ENCODE data around the gene ZSCAN4.

ZSCAN4 gene, protein sequence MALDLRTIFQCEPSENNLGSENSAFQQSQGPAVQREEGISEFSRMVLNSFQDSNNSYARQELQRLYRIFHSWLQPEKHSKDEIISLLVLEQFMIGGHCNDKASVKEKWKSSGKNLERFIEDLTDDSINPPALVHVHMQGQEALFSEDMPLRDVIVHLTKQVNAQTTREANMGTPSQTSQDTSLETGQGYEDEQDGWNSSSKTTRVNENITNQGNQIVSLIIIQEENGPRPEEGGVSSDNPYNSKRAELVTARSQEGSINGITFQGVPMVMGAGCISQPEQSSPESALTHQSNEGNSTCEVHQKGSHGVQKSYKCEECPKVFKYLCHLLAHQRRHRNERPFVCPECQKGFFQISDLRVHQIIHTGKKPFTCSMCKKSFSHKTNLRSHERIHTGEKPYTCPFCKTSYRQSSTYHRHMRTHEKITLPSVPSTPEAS

GRCh38 chr19:57668635-57669034, at the start of gene ZSCAN4:
Gene ZSCAN4 (plus strand): TSS chr19:57668935. CDS start chr19:57676146, 7,211 bp downstream.
- no peak for DNase-seq (ENCODE audit: low read depth)

- DNase-seq (ENCODE audit: low read depth) = peak; percentile 9
These were observed 47.9 kb upstream of the ZSCAN4 start for GRCh38 chr19:57620673-57621348.

DNA sequence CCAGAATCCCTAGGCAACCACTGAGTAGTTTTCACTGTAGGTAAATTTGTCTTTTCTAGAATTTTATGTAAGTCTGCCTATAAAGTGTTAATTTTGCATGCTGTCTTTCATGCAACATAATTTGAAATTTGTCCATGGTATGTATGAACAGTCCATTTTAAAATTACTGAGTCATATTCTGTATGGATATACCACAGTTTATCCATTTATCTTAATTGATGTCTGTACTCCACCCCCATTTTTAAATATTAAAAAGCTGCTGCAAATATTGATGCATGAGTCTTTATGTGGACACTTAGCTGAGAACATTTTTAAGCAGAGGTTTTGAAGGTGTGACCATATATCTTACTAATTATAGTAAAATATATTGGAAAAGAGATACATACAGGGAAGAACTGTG, 45.6 kb upstream of the ZSCAN4 start:
- no peak for DNase-seq (ENCODE audit: low read depth)

GRCh38 chr19:57632987-57633831, 35.5 kb upstream of the ZSCAN4 start, which contains the start of gene ZNF211:
Gene ZNF211 (plus strand): TSS chr19:57633168. CDS start chr19:57633347, 179 bp downstream.
- DNase-seq (ENCODE audit: low read depth) = peak; percentile 91

DNA sequence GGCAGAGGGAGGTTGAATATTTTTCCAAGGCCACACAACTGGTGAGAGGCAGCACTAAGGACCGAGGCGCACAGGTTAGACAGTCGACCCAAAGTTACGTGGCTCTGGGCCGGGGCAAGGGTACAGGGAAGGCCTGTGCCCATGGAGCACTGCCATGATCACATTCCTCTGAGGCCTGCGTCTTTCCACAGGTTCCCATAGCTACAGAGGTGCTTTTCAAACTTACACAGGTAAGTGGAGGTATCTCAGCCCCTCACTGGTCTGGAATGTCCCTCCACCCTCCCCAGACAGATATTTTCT, 35.0 kb upstream of the ZSCAN4 start:
- DNase-seq (ENCODE audit: low read depth) = no peak

GRCh38 chr19:57637379-57637778, 31.4 kb upstream of the ZSCAN4 start:
- DNase-seq (ENCODE audit: low read depth) = no peak

DNA sequence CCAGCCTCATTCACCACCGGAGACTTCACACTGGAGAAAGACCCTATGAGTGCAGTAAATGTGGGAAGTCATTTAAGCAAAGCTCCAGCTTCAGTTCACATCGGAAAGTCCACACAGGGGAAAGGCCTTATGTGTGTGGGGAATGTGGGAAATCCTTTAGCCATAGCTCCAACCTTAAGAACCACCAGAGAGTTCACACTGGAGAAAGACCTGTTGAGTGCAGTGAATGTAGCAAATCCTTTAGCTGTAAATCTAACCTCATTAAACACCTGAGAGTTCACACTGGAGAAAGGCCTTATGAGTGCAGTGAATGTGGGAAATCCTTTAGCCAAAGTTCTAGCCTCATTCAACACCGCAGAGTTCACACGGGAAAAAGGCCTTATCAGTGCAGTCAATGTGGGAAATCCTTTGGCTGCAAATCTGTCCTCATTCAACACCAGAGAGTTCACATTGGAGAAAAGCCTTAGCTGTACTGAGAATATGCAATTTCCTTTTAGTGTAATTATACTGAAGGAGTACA, 27.0 kb upstream of the ZSCAN4 start:
- DNase-seq (ENCODE audit: low read depth) = no peak

GRCh38 chr19:57642396-57643046, 26.2 kb upstream of the ZSCAN4 start:
- DNase-seq (ENCODE audit: low read depth) = no peak

- DNase-seq (ENCODE audit: low read depth) = no peak
These were observed 25.0 kb upstream of the ZSCAN4 start for GRCh38 chr19:57643734-57644133.

GRCh38 chr19:57648331-57649003, 20.3 kb upstream of the ZSCAN4 start:
- no peak for DNase-seq (ENCODE audit: low read depth)

GRCh38 chr19:57651654-57651996, 17.1 kb upstream of the ZSCAN4 start:
- DNase-seq (ENCODE audit: low read depth) = no peak

DNA sequence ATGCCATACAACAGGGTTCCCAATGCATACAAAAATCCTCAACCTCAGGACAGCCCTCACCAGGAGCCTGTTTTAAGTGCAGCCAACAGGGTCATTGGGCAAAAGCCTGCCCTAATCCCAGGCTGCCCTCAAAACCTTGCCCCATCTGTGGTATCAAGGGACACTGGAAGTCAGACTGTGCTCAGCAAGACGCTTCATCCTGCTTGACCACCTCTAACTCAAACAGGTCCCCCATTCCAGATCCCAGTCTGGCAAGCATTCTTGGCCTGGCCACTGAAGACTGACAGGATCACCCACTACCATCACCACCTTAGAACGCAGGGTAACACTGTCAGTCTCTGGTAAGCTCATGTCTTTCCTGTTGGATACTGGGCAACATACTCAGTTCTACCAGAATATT, 15.0 kb upstream of the ZSCAN4 start:
- no peak for DNase-seq (ENCODE audit: low read depth)

DNA sequence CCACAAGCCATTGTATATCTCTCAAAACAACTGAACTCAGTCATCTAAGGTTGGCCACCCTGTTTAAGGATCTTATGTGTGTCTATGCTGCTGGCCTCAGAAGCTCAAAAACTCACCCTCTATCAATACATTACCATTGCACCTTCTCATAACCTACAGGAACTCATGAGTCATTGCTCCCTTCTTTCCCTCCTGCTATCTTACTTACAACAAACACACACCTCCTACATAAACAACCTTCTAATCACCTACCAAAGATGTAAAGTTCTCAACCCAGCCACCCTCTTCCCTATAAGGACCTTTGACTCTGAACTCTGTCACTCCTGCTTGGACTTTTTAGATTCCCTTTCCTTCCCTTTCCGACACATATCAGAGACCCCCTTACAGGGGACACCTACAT, 13.3 kb upstream of the ZSCAN4 start:
- no peak for DNase-seq (ENCODE audit: low read depth)

GRCh38 chr19:57656346-57656745, 12.4 kb upstream of the ZSCAN4 start:
- DNase-seq (ENCODE audit: low read depth) = no peak

DNA sequence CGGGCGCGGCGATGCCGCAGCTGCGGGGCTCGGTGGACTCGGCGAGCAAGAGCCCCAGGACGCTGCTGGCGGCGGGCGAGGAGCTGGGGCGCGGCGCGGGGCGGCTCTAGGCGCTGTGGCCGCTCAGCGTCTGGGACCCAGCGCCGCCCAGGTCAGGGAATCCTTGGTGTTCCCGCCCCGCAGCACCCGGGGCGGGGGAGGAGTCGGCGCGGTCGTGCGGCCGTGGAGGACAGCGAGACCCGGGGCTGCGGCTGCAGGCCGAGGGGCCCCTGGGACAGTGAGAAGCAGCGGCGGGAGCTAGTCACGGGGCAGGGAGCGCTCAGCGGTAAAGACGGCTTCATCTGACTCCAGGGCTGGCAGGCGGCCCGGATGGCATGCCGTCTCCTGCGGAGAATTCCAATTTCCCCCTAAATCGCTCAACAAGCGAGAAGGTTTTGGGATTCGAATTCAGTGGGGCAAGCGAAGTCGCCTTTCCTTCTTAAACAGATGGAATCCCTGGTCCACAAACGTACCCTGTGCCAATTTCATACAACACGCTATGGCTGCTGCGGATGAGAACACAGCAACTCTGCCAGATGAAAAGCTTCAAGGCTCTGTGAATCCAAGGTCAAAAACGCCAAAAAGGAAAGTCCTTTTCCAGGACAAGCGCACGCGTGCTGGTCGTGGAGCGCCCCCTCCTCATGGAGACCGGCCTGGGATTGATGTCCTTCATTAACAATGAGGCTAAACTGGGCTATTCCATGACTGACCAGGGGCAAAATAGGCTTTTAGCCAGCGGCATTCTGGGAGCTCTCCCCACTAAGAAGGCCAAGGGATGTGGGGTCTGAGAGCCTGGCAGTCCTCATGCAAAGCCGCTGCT, 4.2 kb upstream of the ZSCAN4 start:
- peak; percentile 56 for DNase-seq (ENCODE audit: low read depth)

- DNase-seq (ENCODE audit: low read depth) = no peak
These were observed 3.4 kb upstream of the ZSCAN4 start for GRCh38 chr19:57665261-57665806.

DNA sequence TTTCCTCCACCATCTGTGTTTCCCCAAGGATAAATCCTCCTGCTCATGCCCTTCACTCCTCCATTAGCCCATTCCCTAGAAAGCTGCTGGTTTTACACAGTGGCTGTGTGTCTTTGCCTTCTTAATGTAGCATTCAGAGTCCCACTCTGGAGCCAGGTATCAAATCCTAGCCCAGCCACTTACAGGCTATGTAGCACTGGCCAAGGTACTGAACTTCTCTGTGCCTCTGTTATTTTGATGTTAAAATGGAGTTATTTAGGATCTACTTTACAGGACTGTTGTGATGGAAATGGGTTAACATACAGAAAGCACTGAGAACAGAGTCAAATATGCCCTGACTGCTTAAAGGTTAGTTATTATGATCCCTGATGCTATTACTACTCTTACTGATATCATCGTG, 1.5 kb upstream of the ZSCAN4 start:
- DNase-seq (ENCODE audit: low read depth) = no peak

GRCh38 chr19:57671124-57671895, 2.6 kb downstream of the ZSCAN4 start:
- no peak for DNase-seq (ENCODE audit: low read depth)

DNA sequence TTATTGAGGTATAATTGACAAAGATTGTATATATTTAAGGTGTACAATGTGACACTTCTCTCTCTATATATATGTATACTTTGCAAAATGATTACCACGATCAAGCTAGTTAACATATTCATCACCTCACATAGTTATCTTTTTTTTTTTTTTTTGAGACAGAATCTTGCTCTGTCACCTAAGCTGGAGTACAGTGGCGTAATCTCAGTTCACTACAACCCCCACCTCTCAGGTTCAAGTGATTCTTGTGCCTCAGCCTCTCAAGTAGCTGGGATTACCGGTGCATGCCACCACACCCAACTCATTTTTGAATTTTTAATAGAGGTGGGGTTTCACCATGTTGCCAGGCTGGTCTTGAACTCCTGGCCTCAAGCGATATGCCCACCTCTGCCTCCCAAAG, 3.7 kb downstream of the ZSCAN4 start:
- DNase-seq (ENCODE audit: low read depth) = no peak

Data from fibroblast of gingiva (primary cell).